T47D (cell line): Measurements from ENCODE around the gene RFX5.
A peak's percentile ranks its signal among the peaks of the same experiment; 100 is the strongest.
"Not testable (repeated sequence)": the region's sequence is repeated elsewhere in the genome, so short reads cannot be mapped to it uniquely, and the experiment has no call there.

ENCODE experiments used
- DNase-seq, 2 experiments: peaks; one replicate each; pipeline versions ENCODE4 v3.0.0 to v3.0.0-alpha.2; 2011 to 2012; ENCODE audit warnings: low read depth in 1 of 2, low spot score in 1 of 2
- JUND ChIP-seq: IDR thresholded peaks from 2 replicates; pipeline ENCODE4 v1.6.1; 2012; ENCODE audit warnings: low read depth
- in situ Hi-C: cut with HindIII; loops from 2 replicates; pipeline ENCODE4 v1.10.0; 2016; ENCODE audit warnings: low sequenced_read_pairs, low pct_unique_long_range_greater_than_20kb

RFX5 gene

DNA sequence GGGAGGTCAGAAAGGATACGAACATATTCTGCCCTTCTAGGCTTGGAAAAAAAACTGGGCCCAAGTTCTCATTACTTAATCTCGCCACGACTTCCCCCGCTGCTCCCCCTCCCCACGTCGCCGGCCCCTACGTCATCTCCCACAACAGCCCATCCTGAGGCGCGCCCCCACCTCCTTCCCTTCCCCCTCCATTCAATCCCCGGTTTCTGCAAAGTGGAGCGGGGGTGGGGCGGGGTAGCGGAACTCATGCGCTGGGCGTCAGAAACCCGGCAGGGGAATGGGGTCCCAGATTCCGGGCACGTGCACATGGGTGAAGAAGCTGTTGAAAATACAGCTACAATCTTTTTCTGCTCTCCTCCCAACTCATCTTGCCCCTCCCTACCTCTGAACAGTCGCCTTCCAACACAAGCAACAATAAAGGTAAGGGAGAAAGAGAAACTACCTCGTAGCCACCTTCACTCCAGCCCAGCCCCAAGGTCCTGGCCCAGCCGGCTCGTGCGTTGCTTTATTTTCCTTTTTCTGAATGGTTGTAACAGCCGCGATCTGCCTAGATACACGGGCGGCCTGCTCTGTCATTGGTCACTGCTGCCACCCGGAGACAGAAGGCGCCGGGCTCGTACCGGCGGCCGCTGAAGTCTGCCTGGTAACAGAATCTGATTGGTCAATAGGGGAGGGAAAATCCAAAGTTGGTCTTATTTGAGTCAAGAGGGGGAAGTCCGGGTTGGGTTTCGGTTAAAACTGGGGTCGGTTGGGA, at the start of gene RFX5:
Gene RFX5 (minus strand): TSS at position 484 of the 754 bp plus-strand sequence. CDS start 932 bp downstream, outside the sequence.
- DNase-seq = peak; percentile 87 to 99
- no peak for TF ChIP-seq JUND
- in situ Hi-C loops = no loop called here

DNA sequence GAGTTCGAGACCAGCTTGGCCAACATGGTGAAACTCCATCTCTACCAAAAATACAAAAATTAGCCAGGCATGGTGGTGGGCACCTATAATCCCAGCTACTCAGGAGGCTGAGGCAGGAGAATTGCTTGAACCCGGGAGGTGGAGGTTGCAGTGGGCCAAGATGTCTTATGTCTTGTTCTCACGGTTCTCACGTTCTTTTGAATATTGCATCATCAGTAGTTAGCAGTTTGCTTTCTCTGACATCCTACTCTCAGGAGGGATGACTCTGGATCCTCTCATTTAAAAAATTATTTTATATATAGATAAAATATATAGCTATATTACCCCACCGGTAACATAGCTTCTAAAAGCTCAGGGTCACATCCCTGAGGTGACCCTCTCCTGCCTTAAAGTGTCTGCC, 49.2 kb upstream of the RFX5 start:
- in situ Hi-C loops, DNase-seq: not testable (repeated sequence)

DNA sequence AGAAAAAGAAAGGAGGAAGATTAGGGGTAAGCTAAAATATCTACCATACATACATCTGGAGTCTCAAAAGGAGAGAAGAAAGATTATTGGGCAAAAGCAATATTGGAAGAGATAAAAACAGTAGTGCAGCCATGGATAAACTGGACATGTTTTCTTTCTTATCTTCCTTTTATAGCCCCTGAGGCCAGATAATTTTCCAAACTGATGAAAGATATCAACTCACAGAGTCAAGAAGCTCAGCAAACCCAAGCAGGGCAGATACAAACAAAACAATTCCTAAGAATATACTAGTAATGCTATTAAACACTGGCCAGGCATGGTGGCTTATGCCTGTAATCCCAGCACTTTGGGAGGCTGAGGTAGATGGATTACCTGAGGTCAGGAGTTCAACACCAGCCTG, 46.5 kb upstream of the RFX5 start:
- in situ Hi-C loops = no loop called here
- DNase-seq = no peak
- TF ChIP-seq JUND = no peak

DNA sequence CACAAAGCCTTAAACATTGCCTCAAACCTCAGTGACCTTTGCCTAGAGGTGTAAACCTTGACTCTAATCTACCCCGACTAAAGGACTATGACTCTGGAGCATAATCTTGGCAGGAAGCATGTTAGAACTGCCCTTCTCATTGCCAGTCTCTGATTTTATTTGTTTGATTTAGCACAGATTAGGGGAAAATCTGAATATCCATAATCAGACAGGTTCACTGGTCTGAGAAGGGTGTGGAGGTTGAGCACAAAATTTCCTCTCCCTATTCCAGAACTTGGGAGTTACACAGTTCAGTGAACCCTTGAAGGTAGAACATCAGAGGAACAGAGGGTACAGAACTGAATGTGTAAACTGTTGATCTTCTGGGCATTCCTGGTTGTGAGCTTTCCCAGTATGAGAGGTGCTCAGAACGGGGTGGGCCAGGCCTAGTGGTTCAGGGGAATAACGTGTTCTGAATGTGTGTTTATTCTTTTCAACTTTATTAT, 44.1 kb upstream of the RFX5 start:
- no peak for TF ChIP-seq JUND
- in situ Hi-C loops = no loop called here
- no peak for DNase-seq

DNA sequence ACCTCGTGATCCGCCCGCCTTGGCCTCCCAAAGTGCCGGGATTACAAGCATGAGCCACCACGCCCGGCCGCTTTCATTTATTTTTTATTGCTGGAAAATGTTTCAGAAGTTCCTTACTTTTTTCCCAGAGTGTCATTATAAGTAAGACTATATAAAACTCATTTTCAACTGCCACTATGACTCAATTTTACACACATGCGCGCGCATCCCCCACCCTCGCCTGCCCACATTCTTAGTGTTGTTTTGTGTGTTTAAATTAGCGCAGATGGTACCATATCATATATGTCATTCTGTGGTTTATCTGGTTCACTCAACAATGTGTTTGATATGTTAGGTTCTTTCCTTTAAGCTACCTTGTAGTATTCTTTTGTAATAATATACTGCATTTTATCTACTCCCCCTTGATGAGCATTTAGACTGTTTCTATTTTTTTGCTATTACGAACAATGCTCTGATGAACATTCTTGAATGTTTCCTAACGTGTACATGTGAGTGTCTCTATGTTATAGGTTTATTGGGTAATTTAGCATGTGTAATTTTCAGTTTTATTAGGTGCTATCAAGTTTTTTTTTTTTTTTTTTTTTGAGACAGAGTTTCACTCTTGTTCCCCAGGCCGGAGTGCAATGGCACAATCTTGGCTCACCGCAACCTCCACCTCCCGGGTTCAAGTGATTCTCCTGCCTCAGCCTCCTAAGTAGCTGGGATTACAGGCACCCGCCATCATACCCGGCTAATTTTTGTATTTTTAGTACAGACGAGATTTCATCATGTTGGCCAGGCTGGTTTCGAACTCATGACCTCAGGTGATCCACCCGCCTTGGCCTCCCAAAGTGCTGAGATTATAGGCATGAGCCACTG, 43.4 kb upstream of the RFX5 start:
- in situ Hi-C loops, DNase-seq: not testable (repeated sequence)

DNA sequence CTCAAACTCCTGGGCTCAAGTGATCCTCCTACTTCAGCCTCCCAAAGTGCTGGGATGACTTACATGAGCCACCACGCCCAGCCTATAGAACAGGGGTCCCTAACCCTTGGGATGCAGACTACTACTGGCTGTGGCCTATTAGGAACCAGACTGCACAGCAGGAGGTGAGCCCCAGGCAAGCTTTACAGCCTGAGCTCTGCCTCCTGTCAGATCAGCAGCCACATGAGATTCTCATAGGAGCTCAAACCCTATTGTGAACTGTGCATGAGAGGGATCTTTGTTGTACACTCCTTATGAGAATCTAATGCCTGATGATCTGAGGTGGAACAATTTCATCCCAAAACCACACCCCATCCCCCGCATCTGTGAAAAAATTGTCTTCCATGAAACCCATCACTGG, 39.0 kb upstream of the RFX5 start:
- TF ChIP-seq JUND = no peak
- no peak for DNase-seq
- in situ Hi-C loops = no loop called here

DNA sequence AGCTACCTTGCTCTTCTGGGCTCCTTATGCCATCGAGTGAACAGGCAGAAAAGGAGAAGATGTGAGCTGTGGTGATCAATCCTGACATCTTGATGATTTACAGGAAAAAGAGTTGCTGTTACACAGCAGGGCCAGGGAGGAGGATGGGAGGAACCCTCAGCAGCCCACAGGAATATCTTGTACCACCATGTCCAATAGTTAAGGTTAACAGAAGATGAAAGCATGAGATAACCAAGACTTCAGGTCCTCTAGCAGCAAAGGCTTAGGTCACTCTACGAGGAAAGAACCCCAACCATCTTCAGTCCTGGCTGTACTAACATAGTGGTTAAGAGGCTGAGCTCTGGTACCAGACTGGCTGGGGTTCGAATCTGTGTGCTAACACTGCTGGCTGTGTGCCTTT, 37.5 kb upstream of the RFX5 start:
- DNase-seq = no peak
- in situ Hi-C loops = no loop called here
- no peak for TF ChIP-seq JUND

DNA sequence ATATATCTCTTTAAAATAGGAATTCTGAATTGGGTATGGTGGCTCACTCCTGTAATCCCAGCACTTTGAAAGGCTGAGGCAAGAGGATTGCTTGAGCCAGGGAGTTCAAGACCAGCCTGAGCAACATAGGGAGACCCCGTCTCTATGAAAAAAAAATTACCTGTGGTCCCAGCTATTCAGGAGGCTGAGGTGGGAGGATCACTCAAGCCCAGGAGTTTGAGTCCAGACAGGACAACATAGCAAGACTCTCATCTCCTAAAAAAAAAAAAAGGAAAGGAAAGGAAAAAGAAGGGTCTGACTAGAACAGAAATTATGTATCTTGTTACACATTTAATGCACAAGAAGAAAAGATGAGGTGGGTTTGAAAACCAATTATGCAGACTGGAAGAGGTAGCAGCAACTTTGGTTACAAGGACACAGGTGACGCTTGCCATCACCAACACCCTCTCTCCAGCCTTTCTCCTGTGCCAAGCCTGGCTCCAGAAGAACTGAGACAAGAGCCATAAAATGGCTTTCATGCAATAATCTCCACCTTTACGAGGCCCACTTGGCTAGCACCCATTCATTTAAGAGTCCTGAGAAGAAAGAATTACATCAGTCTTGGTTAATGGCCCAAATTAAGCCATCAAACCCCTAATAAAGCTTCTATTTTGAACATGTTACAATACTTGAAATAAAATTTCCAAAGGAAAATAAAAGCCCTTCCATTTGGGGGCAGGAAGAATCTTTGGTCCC, 30.3 kb upstream of the RFX5 start:
- no peak for DNase-seq
- in situ Hi-C loops = no loop called here
- no peak for TF ChIP-seq JUND

DNA sequence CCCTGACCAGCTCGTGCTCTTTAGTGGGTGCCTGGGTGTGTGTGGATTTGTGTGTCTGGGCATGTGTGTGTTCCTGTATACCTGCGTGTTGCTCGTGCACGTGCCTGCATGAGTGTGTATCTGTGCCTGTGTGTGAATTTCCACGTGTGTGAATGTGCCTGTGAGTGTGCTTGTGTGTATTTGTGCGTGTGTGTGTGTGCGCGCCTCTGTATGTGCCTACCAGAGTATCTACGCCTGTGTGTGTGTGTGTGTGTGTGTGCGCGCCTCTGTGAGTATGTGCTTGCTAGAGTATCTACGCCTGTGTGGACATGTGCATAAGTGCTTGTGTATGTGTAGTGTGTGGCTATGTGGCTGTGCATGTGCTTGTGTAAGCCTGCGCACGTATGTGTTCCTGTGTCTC, 26.1 kb upstream of the RFX5 start:
- in situ Hi-C loops = no loop called here
- DNase-seq = no peak
- TF ChIP-seq JUND = no peak

DNA sequence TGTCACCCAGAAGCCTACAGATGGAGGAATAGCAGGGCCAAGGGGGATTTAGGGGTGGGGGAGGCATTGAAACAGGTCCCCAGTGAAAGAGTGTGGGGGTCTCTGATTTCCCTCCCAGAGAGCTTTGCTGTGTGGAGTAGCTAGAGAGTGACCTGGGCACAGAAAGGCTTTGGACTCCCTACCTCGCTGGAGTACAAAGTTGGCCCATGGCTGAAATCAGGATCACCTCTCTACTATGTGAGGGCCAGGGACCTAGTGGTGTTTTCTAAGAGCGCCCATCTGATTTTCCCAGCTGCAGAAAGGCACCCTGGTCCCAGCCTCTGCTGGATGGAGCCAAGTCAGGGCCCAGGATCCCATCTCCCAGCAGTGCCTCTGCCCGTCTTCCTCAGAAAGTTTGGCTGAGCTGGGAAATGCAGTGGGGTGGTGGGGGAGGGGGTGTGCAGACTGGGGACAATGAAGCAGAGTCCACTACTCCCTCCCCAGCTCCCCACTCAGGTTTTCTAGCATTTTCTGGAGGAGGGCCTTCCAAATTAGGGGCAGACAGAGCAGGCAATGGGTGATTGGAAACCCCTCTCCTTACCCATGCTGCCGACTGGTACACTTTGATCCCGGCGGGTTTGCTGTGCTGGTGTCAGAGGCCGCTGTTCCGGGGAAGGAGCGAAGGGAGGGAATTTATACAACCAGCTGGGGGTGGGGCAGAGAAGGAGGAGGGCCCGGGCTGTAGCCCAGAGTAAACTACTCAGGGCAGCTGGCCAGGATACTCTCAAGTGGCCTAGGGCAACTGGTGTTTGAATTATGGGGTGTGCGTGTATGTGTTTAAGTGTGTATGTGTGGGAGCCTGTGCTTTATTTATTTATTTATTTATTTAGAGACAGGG, 25.2 kb upstream of the RFX5 start, which contains the start of gene SELENBP1:
Gene SELENBP1 (minus strand): TSS at position 648 of the 877 bp plus-strand sequence. CDS start 64 bp downstream, at position 584.
- in situ Hi-C loops = no loop called here
- TF ChIP-seq JUND = no peak
- DNase-seq = peak; percentile 75 to 94

DNA sequence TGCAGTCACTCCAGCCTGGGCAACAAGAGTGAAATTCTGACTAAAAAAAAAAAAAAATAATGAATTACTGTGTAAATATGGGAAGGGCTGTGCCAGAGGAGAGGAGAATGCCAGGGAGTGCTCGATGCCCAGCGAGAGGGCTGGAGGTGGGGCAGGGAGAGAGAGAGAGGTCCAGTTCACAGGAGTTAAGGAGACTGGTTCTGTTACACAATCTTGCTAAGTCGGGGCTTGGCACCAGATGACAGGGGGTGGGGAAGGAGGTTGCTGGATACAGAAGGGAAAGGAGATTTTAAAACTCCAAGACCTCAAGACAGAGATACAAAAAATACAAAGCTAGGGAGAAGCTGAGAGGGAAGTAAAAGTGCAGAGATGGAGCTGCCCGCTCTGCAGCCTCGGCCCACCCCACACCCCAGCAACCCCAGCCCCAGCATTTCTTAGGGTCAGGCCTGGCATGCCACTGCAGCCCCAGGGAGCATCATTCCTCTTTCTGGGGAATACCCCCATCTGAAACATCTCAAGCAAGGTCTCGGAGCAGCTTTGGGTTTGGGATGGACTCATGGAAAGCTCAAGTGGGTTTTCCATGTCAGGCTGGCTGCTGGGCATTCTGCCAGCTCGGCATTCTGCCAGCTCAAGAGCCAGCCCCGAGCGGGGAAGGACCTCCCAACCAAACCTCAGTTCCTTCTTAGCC, 24.5 kb upstream of the RFX5 start:
- in situ Hi-C loops = no loop called here
- no peak for TF ChIP-seq JUND
- DNase-seq = peak in 1 of 2 experiments; percentile 61
